ENCODE data around the gene REL. TPM values are rescaled to one million over a fixed set of nuclear protein-coding genes. Genes with fewer than 3 reads are reported as not detected.

REL gene
- polyA plus RNA-seq, 1 of the 3 experiments (the other 2 are of a cell fraction), result 0.59 TPM

- no peaks in the 10 kb centered on the region for H3K4me1 ChIP-seq (ENCODE audit: control insufficient read depth in 1 of 2, insufficient read depth in 2 of 2, low read depth in 1 of 2, low read length in 1 of 2)
- no peaks in the 10 kb centered on the region for H3F3A ChIP-seq (replicated peaks; ENCODE audit: insufficient read depth)
- no peaks in the 10 kb centered on the region for H3K9me2 ChIP-seq
- WGBS (ENCODE audit: low lambda C conversion rate), result 95% methylated on average over 7 of the region's 8 CpGs
- no peak overlapping the region for H2AFZ ChIP-seq (ENCODE audit: low read depth)
- no peaks in the 10 kb centered on the region for H4K20me1 ChIP-seq (ENCODE audit: insufficient read depth)
- no peak overlapping the region for H3K4me3 ChIP-seq (ENCODE audit: low read depth in 2 of 2, low read length in 1 of 2)
- ChIA-PET CTCF (interaction anchor here (1.4 kb wide), 1 partner anchor 10 kb away, joined by 3 read pairs; no protein-coding TSS in a partner anchor), POLR2A (no interaction called here)
- H3K27me3 ChIP-seq (ENCODE audit: insufficient read depth), result no peaks in the 10 kb centered on the region
- H3K79me2 ChIP-seq (ENCODE audit: insufficient read depth), result no peaks in the 10 kb centered on the region
- no peak overlapping the region for H3K9ac ChIP-seq
- DNase-seq, result no peak
- no peak overlapping the region for H3K4me2 ChIP-seq
- TF ChIP-seq, protein P1, sequence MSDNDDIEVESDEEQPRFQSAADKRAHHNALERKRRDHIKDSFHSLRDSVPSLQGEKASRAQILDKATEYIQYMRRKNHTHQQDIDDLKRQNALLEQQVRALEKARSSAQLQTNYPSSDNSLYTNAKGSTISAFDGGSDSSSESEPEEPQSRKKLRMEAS (IDR thresholded peaks at IDR 0.05; ENCODE audit: low read depth), result no peak
- TF ChIP-seq TCF12 (IDR thresholded peaks at IDR 0.05) (no peak), MEF2A (IDR thresholded peaks at IDR 0.05; ENCODE audit: borderline replicate concordance, low read depth) (no peak), NRF1 (IDR thresholded peaks at IDR 0.05; ENCODE audit: low read depth, low read length) (no peak), RFX5 (IDR thresholded peaks at IDR 0.05; ENCODE audit: low read length) (no peak), EZH2phosphoT487 (IDR thresholded peaks at IDR 0.05; ENCODE audit: borderline replicate concordance, low read depth) (no peak), USF1 (IDR thresholded peaks at IDR 0.05; ENCODE audit: borderline replicate concordance, low read depth) (no peak), ELF1 (IDR thresholded peaks at IDR 0.05) (no peak)
- H3K9me3 ChIP-seq, result no peaks in the 10 kb centered on the region
- H3K36me3 ChIP-seq (replicated peaks in 1 of 2; ENCODE audit: control insufficient read depth in 1 of 2, insufficient read depth in 2 of 2, low read length in 1 of 2), result peaks cover 5 to 8% of the 10 kb centered on the region in 2 experiments
- no peak overlapping the region for H3K27ac ChIP-seq (ENCODE audit: low read depth in 2 of 2, low read length in 1 of 2)
Observed at GRCh38 chr2:60957224-60957623, 75.8 kb downstream of the REL start.

- Histone ChIP-seq H2AFZ (ENCODE audit: low read depth) (no peak overlapping the region), H3K9me3 (no peaks in the 10 kb centered on the region), H3K27ac (ENCODE audit: low read depth in 2 of 2, low read length in 1 of 2) (no peak overlapping the region), H3K4me1 (ENCODE audit: control insufficient read depth in 1 of 2, insufficient read depth in 2 of 2, low read depth in 1 of 2, low read length in 1 of 2) (no peaks in the 10 kb centered on the region), H3F3A (replicated peaks; ENCODE audit: insufficient read depth) (no peaks in the 10 kb centered on the region), H3K36me3 (replicated peaks in 1 of 2; ENCODE audit: control insufficient read depth in 1 of 2, insufficient read depth in 2 of 2, low read length in 1 of 2) (peaks cover 5 to 8% of the 10 kb centered on the region in 2 experiments), H3K79me2 (ENCODE audit: insufficient read depth) (no peaks in the 10 kb centered on the region), H3K4me3 (ENCODE audit: low read depth in 2 of 2, low read length in 1 of 2) (no peak overlapping the region), H3K27me3 (ENCODE audit: insufficient read depth) (no peaks in the 10 kb centered on the region), H3K9ac (no peak overlapping the region), H4K20me1 (ENCODE audit: insufficient read depth) (no peaks in the 10 kb centered on the region), H3K4me2 (no peak overlapping the region), H3K9me2 (no peaks in the 10 kb centered on the region)
- WGBS (ENCODE audit: low lambda C conversion rate), result 93% methylated on average over 3 of the region's 5 CpGs
- no peak for DNase-seq
- no peak for TF ChIP-seq EP300 (IDR thresholded peaks at IDR 0.05; ENCODE audit: borderline replicate concordance in 1 of 2, low read depth in 1 of 2, low read length in 1 of 2)
- no peak for TF ChIP-seq TEAD4 (IDR thresholded peaks at IDR 0.05; ENCODE audit: borderline replicate concordance, insufficient read depth)
- no peak for TF ChIP-seq SIN3A (IDR thresholded peaks at IDR 0.05; ENCODE audit: borderline replicate concordance, low read depth, low read length)
- TF ChIP-seq MEF2A (IDR thresholded peaks at IDR 0.05; ENCODE audit: borderline replicate concordance, low read depth), result no peak
- TF ChIP-seq FOSL2 (IDR thresholded peaks at IDR 0.05; ENCODE audit: borderline replicate concordance, low read depth), result no peak
- no peak for TF ChIP-seq GABPA (IDR thresholded peaks at IDR 0.05; ENCODE audit: low read depth)
- TF ChIP-seq, protein P1 (IDR thresholded peaks at IDR 0.05; ENCODE audit: low read depth), result no peak
- TF ChIP-seq EZH2phosphoT487 (IDR thresholded peaks at IDR 0.05; ENCODE audit: borderline replicate concordance, low read depth), result no peak
- TF ChIP-seq JUND (IDR thresholded peaks at IDR 0.05), result no peak
- POLR2A ChIA-PET, result no interaction called here
- CTCF ChIA-PET, result interaction anchor here (1.1 to 1.4 kb wide), 2 partner anchors 10 to 42 kb away, joined by 3 to 4 read pairs; no protein-coding TSS in a partner anchor
Observed at GRCh38 chr2:60957643-60958042, 76.3 kb downstream of the REL start.

Measured in SK-N-SH (cell line).